HG03558 (cell line): ENCODE measurements around the gene COL15A1.

ENCODE experiments used
- ATAC-seq: cut with Tn5 transposase; IDR thresholded peaks from one replicate; pipeline ENCODE4 v1.9.1; 2021; ENCODE audit warnings: moderate number of reproducible peaks; ENCODE audit not compliant: unreplicated experiment; ENCODE audit errors: extremely low read depth

Gene COL15A1

GRCh38 chr9:99070681-99071080 is 127.0 kb downstream of the COL15A1 start:
- ATAC-seq, result no peak

GRCh38 chr9:99071313-99072039 is 127.8 kb downstream of the COL15A1 start:
- no peak for ATAC-seq

- ATAC-seq, result no peak
Measured at GRCh38 chr9:99072040-99072394, 128.3 kb downstream of the COL15A1 start.

GRCh38 chr9:99073347-99073746 is 129.6 kb downstream of the COL15A1 start:
- no peak for ATAC-seq

- no peak for ATAC-seq
Measured at GRCh38 chr9:99073985-99074901, 130.5 kb downstream of the COL15A1 start.

GRCh38 chr9:99074902-99075245 is 131.2 kb downstream of the COL15A1 start:
- no peak for ATAC-seq

- ATAC-seq, result no peak
Measured at GRCh38 chr9:99075246-99075912, 131.7 kb downstream of the COL15A1 start.

- no peak for ATAC-seq
Measured at GRCh38 chr9:99076030-99076429, 132.3 kb downstream of the COL15A1 start.

- no peak for ATAC-seq
Measured at GRCh38 chr9:99076483-99077171, 132.9 kb downstream of the COL15A1 start.

- no peak for ATAC-seq
Measured at GRCh38 chr9:99078717-99079116, 135.0 kb downstream of the COL15A1 start.

GRCh38 chr9:99079542-99079941 is 135.8 kb downstream of the COL15A1 start:
- no peak for ATAC-seq

GRCh38 chr9:99083051-99083450 is 139.3 kb downstream of the COL15A1 start:
- ATAC-seq, result no peak

- no peak for ATAC-seq
Measured at GRCh38 chr9:99085949-99086948, 142.5 kb downstream of the COL15A1 start.

- ATAC-seq, result no peak
Measured at GRCh38 chr9:99087462-99087861, 143.8 kb downstream of the COL15A1 start.

- ATAC-seq, result no peak
Measured at GRCh38 chr9:99090336-99091130, 146.8 kb downstream of the COL15A1 start.

GRCh38 chr9:99092643-99093491 is 149.2 kb downstream of the COL15A1 start:
- no peak for ATAC-seq

GRCh38 chr9:99093492-99093791 is 149.7 kb downstream of the COL15A1 start:
- ATAC-seq, result no peak

- ATAC-seq, result no peak
Measured at GRCh38 chr9:99095565-99095964, 151.9 kb downstream of the COL15A1 start.
